Keratinocyte (primary cell): ENCODE results near the gene PHACTR2.

Experiments
- CTCF ChIP-seq, 3 experiments: IDR thresholded peaks in 1 of 3; conservative IDR thresholded peaks in 1 of 3; optimal IDR thresholded peaks in 1 of 3; 2 replicates in 2 of 3; 3 replicates in 1 of 3; pipeline versions ENCODE3 to v1.5.1; 2011; ENCODE audit warnings: low read length in 3 of 3, mild to moderate bottlenecking in 3 of 3, moderate library complexity in 2 of 3, control low read depth in 1 of 3, inconsistent platforms in 1 of 3; ENCODE audit not compliant: insufficient read depth in 2 of 3; ENCODE audit errors: extremely low read depth in 1 of 3
- EZH2 ChIP-seq: IDR thresholded peaks from one replicate; pipeline ENCODE4 v1.6.1; 2012; ENCODE audit warnings: inconsistent platforms, mild to moderate bottlenecking, low read length, moderate library complexity

- TF ChIP-seq CTCF (optimal IDR thresholded peaks at IDR 0.05 in 1 of 3, IDR thresholded peaks at IDR 0.05 in 1 of 3, conservative IDR thresholded peaks at IDR 0.05 in 1 of 3; ENCODE audit: extremely low read depth in 1 of 3, insufficient read depth in 2 of 3, low read length in 3 of 3): no peak
- TF ChIP-seq EZH2: no peak
Observed at GRCh38 chr6:143842461-143842901, 164.7 kb downstream of the PHACTR2 start.
